IMR-90 (cell line): ENCODE measurements around the gene C3orf52. TPM values are rescaled to one million over a fixed set of nuclear protein-coding genes. Genes with fewer than 3 reads are reported as not detected.
"Not testable (repeated sequence)": the region's sequence is repeated elsewhere in the genome, so short reads cannot be mapped to it uniquely, and the experiment has no call there.

ENCODE experiments used
- ATAC-seq: fragments of 200-7000 bp; cut with Tn5 transposase; 2 replicates; pipeline ENCODE4 v1.9.1; 2020; ENCODE audit warnings: low read depth, mild to moderate bottlenecking, moderate library complexity
- BruUV-seq: library from RNA; stranded (reverse); fragments of 400-500 nt; replicated peaks from 2 replicates; lab custom pipeline; 2021; lab: Mats Ljungman, UMichigan
- CTCF ChIA-PET: fragments of 300-600 bp; formaldehyde crosslinking; extraction: SDS; loops from one replicate; lab custom pipeline; 2021; ENCODE audit warnings: antibody characterized with exemption; lab: Yijun Ruan, JAX
- POLR2A ChIA-PET: fragments of 300-600 bp; sonication (Branson Sonifier 250); formaldehyde crosslinking; loops from one replicate; lab custom pipeline; 2022; ENCODE audit warnings: antibody characterized with exemption; ENCODE audit not compliant: unreplicated experiment; lab: Charles Lee
- DNase-seq: peaks from one replicate; pipeline ENCODE4 v3.0.0; 2013
- H2AFZ ChIP-seq: replicated peaks from 2 replicates; pipeline ENCODE3; 2013; ENCODE audit warnings: low read length, mild to moderate bottlenecking; ENCODE audit not compliant: poor library complexity
- H2AK5ac ChIP-seq: 2 replicates; pipeline ENCODE4 v1.6.1; 2013; ENCODE audit warnings: low read depth, low read length, inconsistent platforms
- H2AK9ac ChIP-seq: replicated peaks from 2 replicates; pipeline ENCODE3; 2013; ENCODE audit warnings: mild to moderate bottlenecking, low read depth, low read length, moderate library complexity; ENCODE audit not compliant: poor library complexity
- H2BK120ac ChIP-seq: 2 replicates; pipeline ENCODE4 v1.6.1; 2013; ENCODE audit warnings: low read depth, low read length, inconsistent platforms
- H2BK15ac ChIP-seq: 3 replicates; pipeline ENCODE4 v1.6.1; 2013; ENCODE audit warnings: low read depth, low read length, inconsistent platforms
- H2BK20ac ChIP-seq: 2 replicates; pipeline ENCODE4 v1.6.1; 2013; ENCODE audit warnings: low read depth, mild to moderate bottlenecking, inconsistent platforms, low read length, moderate library complexity
- H2BK5ac ChIP-seq: 2 replicates; pipeline ENCODE4 v1.6.1; 2013; ENCODE audit warnings: mild to moderate bottlenecking, low read depth, low read length, inconsistent platforms; ENCODE audit not compliant: poor library complexity, severe bottlenecking
- H3K14ac ChIP-seq: replicated peaks from 2 replicates; pipeline ENCODE4 v1.6.1; 2013; ENCODE audit warnings: low read depth, low read length, inconsistent platforms
- H3K18ac ChIP-seq: 2 replicates; pipeline ENCODE4 v1.6.1; 2013; ENCODE audit warnings: low read depth, low read length, control low read depth
- H3K23ac ChIP-seq: 2 replicates; pipeline ENCODE4 v1.6.1; 2013; ENCODE audit warnings: low read depth, low read length, inconsistent platforms
- H3K27ac ChIP-seq: 2 replicates; pipeline ENCODE4 v1.5.1; 2013; ENCODE audit warnings: mild to moderate bottlenecking, control low read depth, low read length; ENCODE audit not compliant: insufficient read depth
- H3K27me3 ChIP-seq: 2 replicates; pipeline ENCODE4 v1.6.1; 2013; ENCODE audit warnings: low read length; ENCODE audit not compliant: control insufficient read depth, insufficient read depth
- H3K36me3 ChIP-seq: 2 replicates; pipeline ENCODE4 v1.6.1; 2013; ENCODE audit warnings: low read length, mixed read lengths; ENCODE audit not compliant: control insufficient read depth, insufficient read depth
- H3K4ac ChIP-seq: 2 replicates; pipeline ENCODE4 v1.6.1; 2013; ENCODE audit warnings: low read depth, low read length, inconsistent platforms
- H3K4me1 ChIP-seq: 2 replicates; pipeline ENCODE4 v1.6.1; 2013; ENCODE audit warnings: low read length, mixed read lengths; ENCODE audit not compliant: control insufficient read depth, insufficient read depth
- H3K4me2 ChIP-seq: 2 replicates; pipeline ENCODE4 v1.6.1; 2013; ENCODE audit warnings: low read depth, mild to moderate bottlenecking, control low read depth, low read length, moderate library complexity
- H3K4me3 ChIP-seq: 2 replicates; pipeline ENCODE4 v1.5.1; 2013; ENCODE audit warnings: low read depth, mild to moderate bottlenecking, control low read depth, low read length, moderate library complexity; ENCODE audit not compliant: insufficient read depth
- H3K56ac ChIP-seq: 2 replicates; pipeline ENCODE4 v1.6.1; 2013; ENCODE audit warnings: low read length, inconsistent platforms; ENCODE audit not compliant: insufficient read depth; ENCODE audit errors: extremely low read depth
- H3K79me1 ChIP-seq, 2 experiments: 2 replicates each; pipeline ENCODE4 v1.6.1; 2013; ENCODE audit warnings: low read length in 2 of 2, inconsistent platforms in 1 of 2, low read depth in 1 of 2
- H3K9ac ChIP-seq: 2 replicates; pipeline ENCODE4 v1.6.1; 2013; ENCODE audit warnings: low read depth, low read length, control low read depth
- H3K9me1 ChIP-seq: 2 replicates; pipeline ENCODE4 v1.6.1; 2013; ENCODE audit warnings: low read length, inconsistent platforms; ENCODE audit not compliant: insufficient read depth
- H3K9me3 ChIP-seq: 2 replicates; pipeline ENCODE4 v1.6.1; 2013; ENCODE audit warnings: low read length; ENCODE audit not compliant: control insufficient read depth, insufficient read depth
- H4K20me1 ChIP-seq: 2 replicates; pipeline ENCODE4 v1.6.1; 2013; ENCODE audit warnings: low read length, inconsistent platforms; ENCODE audit not compliant: insufficient read depth
- H4K5ac ChIP-seq: 2 replicates; pipeline ENCODE4 v1.6.1; 2013; ENCODE audit warnings: mild to moderate bottlenecking, low read depth, low read length, control low read depth
- H4K8ac ChIP-seq, 2 experiments: 2 replicates each; pipeline ENCODE4 v1.6.1; 2013; ENCODE audit warnings: low read depth in 2 of 2, low read length in 2 of 2, control low read depth in 1 of 2, inconsistent platforms in 1 of 2
- H4K91ac ChIP-seq: 2 replicates; pipeline ENCODE4 v1.6.1; 2013; ENCODE audit warnings: low read depth, low read length, inconsistent platforms; ENCODE audit not compliant: insufficient read depth
- RFX5 ChIP-seq: IDR thresholded peaks from 2 replicates; pipeline ENCODE4 v1.8.0; 2012; ENCODE audit warnings: low read depth, mild to moderate bottlenecking, low read length, moderate library complexity
- WGBS, 2 experiments: methylation state at CpG; one replicate each; pipeline versions ENCODE4 v1.1.5 to v1.1.7; 2013; ENCODE audit warnings: missing lambda C conversion rate in 2 of 2; ENCODE audit not compliant: insufficient read length in 1 of 2; ENCODE audit errors: extremely low coverage in 2 of 2; 5-methylcytosine and 5-hydroxymethylcytosine counted together
- dilution Hi-C: fragments of 300-500 bp; cut with HindIII; formaldehyde crosslinking; loops from one replicate; pipeline ENCODE4 v1.14.3; 2018; ENCODE audit warnings: low sequenced_read_pairs; ENCODE audit not compliant: unreplicated experiment
- in situ Hi-C: fragments of 300-500 bp; cut with MboI; formaldehyde crosslinking; loops from 3 replicates; pipeline ENCODE4 v1.14.3; 2019; ENCODE audit warnings: low sequenced_read_pairs, inconsistent platforms, mixed read lengths
- intact Hi-C: fragments of 100-400 bp; cut with micrococcal nuclease; formaldehyde crosslinking; loops from 2 replicates; pipeline ENCODE4 v1.10.0; 2022
- polyA plus RNA-seq, 3 experiments: library from polyadenylated mRNA; depleted of rRNA; stranded (reverse); fragments of >200 nt; gene quantifications; 2 replicates each; pipeline ENCODE4 v1.2.3, GENCODE V29; 2012; ENCODE audit warnings: low replicate concordance in 1 of 3
- total RNA-seq: library from RNA; depleted of rRNA; stranded (reverse); fragments of >200 nt; gene quantifications from 2 replicates; pipeline ENCODE4 v1.2.3, GENCODE V29; 2012

C3orf52 gene
- total and polyA plus RNA-seq, 2 of the 4 experiments (the other 2 are of a cell fraction) = 7.5 to 12.5 TPM

GRCh38 chr3:112086076-112086854 lies at the start of gene C3orf52 (continued):
- no peak for TF ChIP-seq RFX5

- H2BK5ac ChIP-seq, H3K56ac ChIP-seq, H3K27ac ChIP-seq, H2BK20ac ChIP-seq, H4K8ac ChIP-seq, H2BK15ac ChIP-seq, H3K4me2 ChIP-seq, H4K91ac ChIP-seq, H3K9me1 ChIP-seq, dilution Hi-C loops, H3K9ac ChIP-seq, H3K79me1 ChIP-seq, H3K4me1 ChIP-seq, ATAC-seq, in situ Hi-C loops, H3K36me3 ChIP-seq, H2BK120ac ChIP-seq, H2AK9ac ChIP-seq, DNase-seq, POLR2A ChIA-PET, H2AK5ac ChIP-seq, H3K27me3 ChIP-seq, BruUV-seq, H3K23ac ChIP-seq, H3K14ac ChIP-seq, CTCF ChIA-PET, H3K18ac ChIP-seq, H2AFZ ChIP-seq, H3K9me3 ChIP-seq, H3K4me3 ChIP-seq, H4K20me1 ChIP-seq, H4K5ac ChIP-seq, intact Hi-C loops, H3K4ac ChIP-seq: not testable (repeated sequence)
- WGBS, 2 experiments = no CpG with 5 or more reads among the region's 4 CpGs
Measured at GRCh38 chr3:112037194-112037593, 49.0 kb upstream of the C3orf52 start.
